GM19023 (cell line): ENCODE measurements around the gene SLC9A9.
A peak's percentile ranks its signal among the peaks of the same experiment; 100 is the strongest.
"Not testable (repeated sequence)": the region's sequence is repeated elsewhere in the genome, so short reads cannot be mapped to it uniquely, and the experiment has no call there.

Experiments used
- ATAC-seq: cut with Tn5 transposase; IDR thresholded peaks from one replicate; pipeline ENCODE4 v1.9.1; 2021; ENCODE audit warnings: mild to moderate bottlenecking, moderate library complexity; ENCODE audit not compliant: unreplicated experiment

Gene SLC9A9

DNA sequence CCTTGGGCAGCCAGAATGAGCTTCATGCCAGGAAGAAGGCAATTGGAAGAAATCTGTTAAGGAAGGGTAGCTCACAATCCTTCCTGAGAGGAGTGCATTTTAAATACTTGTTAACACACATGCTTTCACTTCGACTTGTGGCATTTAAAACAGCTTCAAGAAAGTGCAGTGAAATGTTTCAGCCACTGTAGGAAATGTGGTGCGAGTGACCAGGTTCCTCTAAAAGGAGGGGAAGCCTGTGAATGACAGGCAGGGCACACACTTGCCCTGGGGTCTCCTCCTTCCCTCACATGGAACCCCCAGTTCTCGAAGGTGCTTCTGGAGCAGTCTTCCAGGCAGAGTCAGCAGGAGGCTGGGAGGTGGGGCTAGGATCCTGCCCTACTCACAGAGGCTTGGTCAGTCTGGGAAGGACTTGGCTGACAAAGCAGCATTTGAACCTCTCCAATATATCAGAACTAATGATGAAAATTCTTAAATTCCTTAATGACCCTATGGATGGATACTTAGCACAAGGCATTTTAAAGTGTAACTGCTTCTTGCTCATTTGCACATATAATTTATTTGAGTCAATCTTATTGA is 370.1 kb downstream of the SLC9A9 start:
- ATAC-seq = no peak

GRCh38 chr3:143476965-143477640 is 371.2 kb downstream of the SLC9A9 start:
- no peak for ATAC-seq

GRCh38 chr3:143475981-143476380 is 372.3 kb downstream of the SLC9A9 start:
- ATAC-seq = no peak

- no peak for ATAC-seq
Observed at GRCh38 chr3:143472731-143473523, 375.3 kb downstream of the SLC9A9 start.

- ATAC-seq = no peak
Observed at GRCh38 chr3:143471705-143472104, 376.6 kb downstream of the SLC9A9 start.

- no peak for ATAC-seq
Observed at GRCh38 chr3:143469159-143469558, 379.1 kb downstream of the SLC9A9 start.

DNA sequence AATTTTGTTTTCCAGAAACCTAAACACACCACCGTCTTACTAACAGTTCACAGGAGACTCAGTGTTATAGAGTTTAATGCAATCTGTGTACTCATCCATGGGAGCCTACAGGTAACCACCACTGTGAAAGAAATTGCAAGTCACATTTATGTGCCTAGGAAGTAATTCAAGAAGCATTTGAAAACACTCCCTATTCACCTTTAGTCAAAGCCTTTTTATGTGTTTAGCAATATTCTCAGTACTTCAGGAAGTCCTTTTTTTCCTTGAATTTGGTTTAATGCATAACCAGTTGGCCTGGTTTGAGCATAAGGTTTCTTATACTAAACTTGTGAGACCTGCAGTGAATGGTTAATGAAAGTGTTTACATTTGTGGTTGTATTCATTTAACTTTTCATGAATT is 382.6 kb downstream of the SLC9A9 start:
- ATAC-seq = no peak

DNA sequence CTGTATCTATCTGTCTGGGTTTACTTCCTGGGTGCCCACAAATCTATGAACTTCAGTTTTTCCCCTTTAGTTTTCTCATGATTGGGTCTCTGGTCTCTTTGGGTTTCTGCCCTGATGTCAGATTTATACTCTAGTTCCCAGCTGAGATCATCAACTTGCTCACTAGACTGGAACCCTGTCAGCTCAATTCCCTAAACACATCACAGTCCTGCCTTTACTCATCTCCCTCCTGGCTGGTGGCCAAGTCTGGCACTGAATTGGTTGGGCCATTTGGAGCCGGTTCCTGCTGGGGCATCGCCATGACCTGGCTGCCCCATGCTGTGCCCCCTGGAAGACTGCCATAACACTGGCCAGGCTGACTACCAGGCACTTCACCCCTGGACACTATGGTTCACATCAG is 383.4 kb downstream of the SLC9A9 start:
- no peak for ATAC-seq

- no peak for ATAC-seq
Observed at GRCh38 chr3:143455480-143455879, 392.8 kb downstream of the SLC9A9 start.

DNA sequence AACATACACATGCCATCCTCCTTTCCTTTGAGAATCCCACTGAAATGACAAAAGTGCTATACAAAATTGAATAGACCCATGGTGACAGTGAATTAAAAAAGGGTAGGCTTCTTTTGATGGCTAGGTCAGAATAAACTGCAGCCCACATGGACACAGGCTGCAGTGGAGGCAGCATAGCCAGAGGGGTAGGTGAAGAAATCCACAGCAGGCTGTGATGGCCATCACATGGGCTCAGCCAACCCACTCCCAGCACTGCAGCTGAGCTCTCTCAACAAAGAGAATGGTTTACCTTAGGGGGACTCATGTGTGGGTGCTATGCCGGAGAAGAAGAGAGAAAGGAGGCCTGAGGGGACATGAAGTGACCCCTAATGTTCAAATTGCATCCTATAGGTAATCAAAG is 397.6 kb downstream of the SLC9A9 start:
- no peak for ATAC-seq

GRCh38 chr3:143447491-143447890 is 400.8 kb downstream of the SLC9A9 start:
- ATAC-seq = no peak

DNA sequence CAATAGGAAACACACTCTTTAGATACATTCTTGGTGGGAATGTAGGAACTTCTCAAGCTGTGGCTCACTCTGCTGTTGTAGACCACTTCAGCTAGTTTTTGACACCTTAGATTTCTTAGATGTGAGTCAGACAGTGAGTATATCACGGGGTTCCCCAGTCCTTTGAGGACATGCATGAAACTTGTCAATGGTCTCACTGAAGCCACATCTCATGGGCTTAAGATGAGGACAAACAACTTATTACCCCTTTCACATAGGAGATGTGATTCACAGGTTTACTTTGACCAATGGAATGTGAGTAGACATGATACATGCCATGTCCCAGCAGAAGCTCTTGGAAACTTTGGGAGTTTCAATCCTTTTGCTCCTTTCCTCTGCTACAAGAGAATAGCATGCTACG is 403.1 kb downstream of the SLC9A9 start:
- ATAC-seq = peak; percentile 91

DNA sequence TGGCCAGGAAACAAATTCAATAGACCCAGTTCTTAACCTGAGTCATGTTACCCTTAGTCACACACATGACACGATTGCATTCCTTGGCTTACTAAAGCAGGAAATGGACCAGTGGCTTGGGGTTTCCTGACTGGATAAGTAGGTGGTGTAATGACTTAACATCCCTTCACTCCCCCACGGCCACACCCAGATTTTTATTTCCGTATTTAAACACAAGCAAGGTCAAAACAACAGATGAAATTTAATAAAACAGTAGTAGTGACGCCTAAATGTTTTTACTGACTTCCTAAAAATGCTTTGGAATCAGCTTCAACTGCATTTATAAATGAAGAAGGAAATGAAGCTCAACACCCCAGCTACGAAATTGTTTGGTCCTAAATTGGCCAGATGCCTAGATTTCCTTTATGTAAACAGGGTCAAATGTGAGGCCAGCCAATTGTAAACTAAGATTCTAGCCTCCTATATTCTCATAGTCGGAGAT is 404.4 kb downstream of the SLC9A9 start:
- no peak for ATAC-seq

DNA sequence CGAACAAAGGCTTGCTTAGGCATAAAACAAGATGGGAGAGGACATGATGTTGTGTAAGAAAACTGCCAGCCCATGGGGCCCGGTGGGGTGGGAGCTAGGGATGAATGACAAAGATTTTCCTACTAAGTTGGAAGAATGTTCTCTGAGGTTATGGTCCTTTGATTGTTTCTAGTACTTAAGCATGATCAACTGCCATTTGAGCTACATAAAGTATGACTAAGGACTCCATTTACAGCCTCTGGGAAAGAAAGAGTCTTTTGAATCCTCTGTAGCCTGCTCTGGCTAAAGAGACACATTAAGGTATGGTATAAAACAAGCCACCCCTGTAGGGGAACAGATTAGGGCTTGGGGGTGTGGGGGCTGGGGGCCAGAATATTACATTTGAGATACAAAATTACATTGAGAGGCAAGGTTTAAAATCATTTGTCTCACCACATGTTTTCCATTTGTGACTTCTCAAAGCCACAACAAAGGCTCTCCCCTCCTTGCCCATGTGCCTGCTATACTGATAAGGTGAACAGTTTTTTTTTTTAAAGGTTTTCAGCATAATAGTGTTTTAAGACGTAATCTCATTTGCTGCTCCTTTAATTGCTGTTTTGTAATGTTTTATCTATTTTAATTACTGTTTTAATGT is 405.3 kb downstream of the SLC9A9 start:
- no peak for ATAC-seq

DNA sequence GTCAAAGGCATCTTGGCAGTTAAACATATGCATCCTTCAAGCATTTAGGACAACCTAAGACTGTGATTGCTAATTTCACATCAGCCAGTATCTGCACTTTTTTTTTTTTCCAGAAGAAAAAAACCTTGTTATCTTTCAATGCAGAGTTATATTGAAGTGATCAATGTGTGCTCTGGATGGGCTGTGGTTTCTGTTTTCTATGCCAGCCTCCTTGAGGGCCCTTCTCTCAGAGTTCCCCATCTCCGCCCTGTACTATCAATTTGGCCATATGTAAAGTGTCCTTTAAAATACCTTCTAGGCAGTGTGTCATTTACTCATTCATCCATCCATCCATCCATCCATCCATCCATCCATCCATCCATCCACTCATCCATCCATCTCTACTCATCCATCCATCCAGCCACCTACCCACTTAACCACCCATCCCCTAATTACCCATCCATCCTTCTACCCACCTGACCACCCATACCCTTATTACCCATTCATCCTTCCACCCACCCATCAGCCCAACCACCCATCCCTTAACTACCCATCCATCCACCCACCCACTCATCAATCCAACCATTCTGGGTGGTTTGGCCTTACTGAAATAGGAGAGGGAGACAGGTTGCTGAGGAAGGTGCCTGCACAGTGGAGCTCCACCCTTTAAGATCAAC is 406.6 kb downstream of the SLC9A9 start:
- no peak for ATAC-seq

DNA sequence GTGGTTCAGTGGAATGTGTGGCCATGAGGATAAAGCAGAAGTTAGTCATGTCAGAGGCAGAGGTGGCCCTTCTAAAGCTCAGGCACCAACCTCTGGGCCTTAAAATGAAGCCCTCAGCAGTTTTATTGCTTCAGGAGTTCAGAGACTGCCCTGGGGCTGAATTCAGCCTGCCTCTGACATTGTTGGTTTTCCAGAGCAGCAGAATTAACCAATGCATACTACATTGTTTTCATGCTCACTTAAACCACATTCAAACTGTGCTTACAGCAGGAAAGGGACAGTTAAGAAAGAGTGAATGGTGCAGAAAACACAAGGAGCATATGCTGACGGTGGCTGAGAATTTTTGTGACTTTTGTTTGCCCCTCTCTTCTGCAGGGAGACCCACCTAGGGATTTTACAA is 408.5 kb downstream of the SLC9A9 start:
- ATAC-seq = no peak

DNA sequence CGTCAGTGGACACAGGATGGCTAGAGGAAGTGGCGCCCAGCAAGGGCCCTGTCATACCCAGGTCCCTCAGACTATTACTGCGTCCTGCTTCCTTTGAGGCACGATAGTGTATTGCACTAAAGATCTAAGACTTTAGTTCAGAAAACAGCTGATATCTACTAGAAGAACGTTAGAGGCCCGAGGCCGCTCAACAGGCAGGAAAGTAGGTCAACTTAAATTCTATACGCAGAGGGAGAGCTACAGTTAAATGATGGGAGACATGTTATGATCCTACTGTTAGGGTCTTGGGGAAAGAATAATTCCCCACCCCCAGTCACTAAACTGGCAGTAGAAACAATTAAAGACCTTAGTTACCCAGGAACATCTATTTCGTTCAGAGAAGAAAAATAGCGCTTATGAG is 410.9 kb downstream of the SLC9A9 start:
- no peak for ATAC-seq

GRCh38 chr3:143436231-143436930 is 411.9 kb downstream of the SLC9A9 start:
- no peak for ATAC-seq

GRCh38 chr3:143433787-143434378 is 414.4 kb downstream of the SLC9A9 start:
- ATAC-seq = no peak

DNA sequence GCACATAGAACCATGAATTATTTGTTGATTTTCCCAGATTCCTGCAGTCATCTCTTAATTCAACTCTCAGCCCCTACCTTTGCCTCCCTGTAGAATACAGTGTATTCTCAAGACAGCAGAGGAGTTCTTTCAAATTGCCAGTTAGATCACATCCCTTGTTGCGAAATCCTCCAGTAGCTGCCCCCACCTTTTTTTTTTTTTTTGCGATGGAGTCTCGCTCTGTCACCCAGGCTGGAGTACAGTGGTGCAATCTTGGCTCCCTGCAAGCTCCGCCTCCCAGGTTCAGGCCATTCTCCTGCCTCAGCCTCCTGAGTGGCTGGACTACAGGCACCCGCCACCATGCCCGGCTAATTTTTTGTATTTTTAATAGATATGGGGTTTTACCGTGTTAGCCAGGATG is 417.0 kb downstream of the SLC9A9 start:
- not testable (repeated sequence) for ATAC-seq
